Stimulated activated CD4-positive, alpha-beta T cell treated with anti-CD3 and anti-CD28 coated beads, Interleukin-1b, Interleukin-23, amount 100 ng/mL, for 4 hours (primary cell): ENCODE data around the gene EBF3.
A peak's percentile ranks its signal among the peaks of the same experiment; 100 is the strongest.

Experiments used
- DNase-seq, 2 donors: peaks; one replicate each; pipeline ENCODE4 v3.0.0-alpha.2; 2020; ENCODE audit warnings: low read depth in 2 of 2

The EBF3 gene

GRCh38 chr10:129963641-129964501 lies at the start of gene EBF3:
TSS of gene EBF3 (minus strand) at chr10:129964274. CDS start at chr10:129963768, 506 bp downstream.
- peak in 1 of 2 donors; percentile 52 for DNase-seq

- no peak for DNase-seq
Observed at GRCh38 chr10:130013335-130014262, 49.5 kb upstream of the EBF3 start.

- no peak for DNase-seq
Observed at GRCh38 chr10:130012129-130012528, 48.1 kb upstream of the EBF3 start.

- DNase-seq: no peak
Observed at GRCh38 chr10:130010653-130011052, 46.6 kb upstream of the EBF3 start.

- no peak for DNase-seq
Observed at GRCh38 chr10:130009228-130009627, 45.2 kb upstream of the EBF3 start.

GRCh38 chr10:130003787-130004613 lies 39.9 kb upstream of the EBF3 start:
- no peak for DNase-seq

- DNase-seq: no peak
Observed at GRCh38 chr10:130003166-130003565, 39.1 kb upstream of the EBF3 start.

GRCh38 chr10:130002606-130003005 lies 38.5 kb upstream of the EBF3 start:
- no peak for DNase-seq

GRCh38 chr10:130000918-130001317 lies 36.8 kb upstream of the EBF3 start:
- DNase-seq: no peak

- no peak for DNase-seq
Observed at GRCh38 chr10:129999140-129999539, 35.1 kb upstream of the EBF3 start.

GRCh38 chr10:129993621-129994020 lies 29.5 kb upstream of the EBF3 start:
- no peak for DNase-seq

- DNase-seq: no peak
Observed at GRCh38 chr10:129992356-129992755, 28.3 kb upstream of the EBF3 start.

- DNase-seq: no peak
Observed at GRCh38 chr10:129982825-129983224, 18.8 kb upstream of the EBF3 start.

- DNase-seq: no peak
Observed at GRCh38 chr10:129978980-129979379, 14.9 kb upstream of the EBF3 start.

- DNase-seq: no peak
Observed at GRCh38 chr10:129978322-129978721, 14.2 kb upstream of the EBF3 start.

- DNase-seq: no peak
Observed at GRCh38 chr10:129977794-129978193, 13.7 kb upstream of the EBF3 start.

- DNase-seq: no peak
Observed at GRCh38 chr10:129973674-129974059, 9.6 kb upstream of the EBF3 start.

GRCh38 chr10:129972966-129973673 lies 9.0 kb upstream of the EBF3 start:
- DNase-seq: no peak

GRCh38 chr10:129972145-129972965 lies 8.3 kb upstream of the EBF3 start:
- no peak for DNase-seq
